GM12891 (cell line): ENCODE measurements around the gene CAVIN2.

Source experiments
- PAX5 ChIP-seq: IDR thresholded peaks from 2 replicates; pipeline ENCODE4 v1.6.1; 2011; ENCODE audit warnings: low read length, moderate library complexity, mild to moderate bottlenecking; ENCODE audit not compliant: insufficient read depth, severe bottlenecking
- POLR2A ChIP-seq: IDR thresholded peaks from 2 replicates; pipeline ENCODE4 v1.6.1; 2011; ENCODE audit warnings: low read depth, low read length, control low read depth
- POLR2AphosphoS5 ChIP-seq: IDR thresholded peaks from 2 replicates; pipeline ENCODE4 v1.6.1; 2011; ENCODE audit warnings: low read depth, low read length, control low read depth
- POU2F2 ChIP-seq: IDR thresholded peaks from 2 replicates; pipeline ENCODE4 v1.6.1; 2011; ENCODE audit warnings: low read depth, mild to moderate bottlenecking, control low read depth, low read length, moderate library complexity
- SPI1 ChIP-seq: IDR thresholded peaks from 2 replicates; pipeline ENCODE4 v1.6.1; 2011; ENCODE audit warnings: low read depth, low read length, control low read depth
- TAF1 ChIP-seq: IDR thresholded peaks from 2 replicates; pipeline ENCODE4 v1.6.1; 2011; ENCODE audit warnings: low read depth, low read length, control low read depth

- TF ChIP-seq POLR2A (no peak), POLR2AphosphoS5 (no peak), TAF1 (no peak), POU2F2 (no peak), PAX5 (no peak), SPI1 (no peak)
Observed at GRCh38 chr2:191870744-191871143, 23.9 kb upstream of the CAVIN2 start.
